IMR-90 (cell line): ENCODE measurements around the gene PHLDB1.

ENCODE experiments used
- CEBPB ChIP-seq: IDR thresholded peaks from 2 replicates; pipeline ENCODE4 v1.6.1; 2012; ENCODE audit warnings: low read depth, low read length, improper control_type of control experiment
- POLR2A ChIP-seq: IDR thresholded peaks from 2 replicates; pipeline ENCODE4 v1.6.1; 2012; ENCODE audit warnings: mild to moderate bottlenecking, low read depth, low read length
- TF ChIP-seq, protein P1 (sequence below): conservative IDR thresholded peaks from 2 replicates; pipeline ENCODE4 v1.5.1; 2012; ENCODE audit warnings: mild to moderate bottlenecking, low read depth, low read length, improper control_type of control experiment
- TF ChIP-seq, protein P2 (sequence below): fragments of 150-350 bp; IDR thresholded peaks from 2 replicates; pipeline ENCODE4 v1.6.1; 2016; ENCODE audit warnings: low read depth, mild to moderate bottlenecking, low read length, moderate library complexity, borderline replicate concordance
- TF ChIP-seq, protein P3 (sequence below): fragments of 150-350 bp; IDR thresholded peaks from 2 replicates; pipeline ENCODE4 v1.6.1; 2017; ENCODE audit warnings: mild to moderate bottlenecking, antibody characterized with exemption, low read length, low read depth

DNA sequence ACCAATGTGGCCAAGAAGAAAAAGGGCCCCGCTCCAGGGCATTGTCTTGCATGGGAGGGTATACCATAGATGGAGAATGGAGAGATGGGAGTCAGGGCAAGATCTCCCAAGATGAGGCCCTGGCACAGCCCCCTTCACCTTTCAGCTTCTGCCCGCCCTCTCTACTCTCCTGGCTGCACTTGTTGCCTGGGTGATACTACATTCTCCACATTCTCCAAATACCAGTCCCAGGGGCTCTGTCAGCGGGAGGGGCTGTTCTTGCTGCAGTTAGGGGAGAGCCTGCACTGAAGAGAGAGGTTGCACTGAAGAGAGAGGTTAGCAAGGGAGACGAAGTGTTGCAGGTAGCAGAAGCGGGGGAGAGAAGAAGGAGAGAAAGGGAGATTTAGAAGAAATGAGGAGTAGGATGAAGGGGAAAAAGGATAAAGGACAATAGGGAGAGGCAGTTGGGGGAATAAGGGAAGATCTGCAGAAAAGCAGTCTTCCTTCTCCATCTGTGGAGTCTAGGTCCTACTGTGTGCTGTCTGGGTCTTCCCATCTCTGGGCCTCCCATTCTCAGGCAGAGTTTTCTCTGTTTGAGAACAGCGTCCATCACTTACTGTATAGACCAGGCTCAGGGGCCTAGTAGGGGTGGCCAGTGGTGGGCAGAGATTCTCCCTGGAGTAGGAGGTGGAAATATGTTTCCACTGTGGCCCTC is 8.0 kb downstream of the PHLDB1 start:
- TF ChIP-seq, protein P1, sequence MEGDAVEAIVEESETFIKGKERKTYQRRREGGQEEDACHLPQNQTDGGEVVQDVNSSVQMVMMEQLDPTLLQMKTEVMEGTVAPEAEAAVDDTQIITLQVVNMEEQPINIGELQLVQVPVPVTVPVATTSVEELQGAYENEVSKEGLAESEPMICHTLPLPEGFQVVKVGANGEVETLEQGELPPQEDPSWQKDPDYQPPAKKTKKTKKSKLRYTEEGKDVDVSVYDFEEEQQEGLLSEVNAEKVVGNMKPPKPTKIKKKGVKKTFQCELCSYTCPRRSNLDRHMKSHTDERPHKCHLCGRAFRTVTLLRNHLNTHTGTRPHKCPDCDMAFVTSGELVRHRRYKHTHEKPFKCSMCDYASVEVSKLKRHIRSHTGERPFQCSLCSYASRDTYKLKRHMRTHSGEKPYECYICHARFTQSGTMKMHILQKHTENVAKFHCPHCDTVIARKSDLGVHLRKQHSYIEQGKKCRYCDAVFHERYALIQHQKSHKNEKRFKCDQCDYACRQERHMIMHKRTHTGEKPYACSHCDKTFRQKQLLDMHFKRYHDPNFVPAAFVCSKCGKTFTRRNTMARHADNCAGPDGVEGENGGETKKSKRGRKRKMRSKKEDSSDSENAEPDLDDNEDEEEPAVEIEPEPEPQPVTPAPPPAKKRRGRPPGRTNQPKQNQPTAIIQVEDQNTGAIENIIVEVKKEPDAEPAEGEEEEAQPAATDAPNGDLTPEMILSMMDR = no peak
- TF ChIP-seq CEBPB (no peak), POLR2A (no peak)
- TF ChIP-seq, protein P2, sequence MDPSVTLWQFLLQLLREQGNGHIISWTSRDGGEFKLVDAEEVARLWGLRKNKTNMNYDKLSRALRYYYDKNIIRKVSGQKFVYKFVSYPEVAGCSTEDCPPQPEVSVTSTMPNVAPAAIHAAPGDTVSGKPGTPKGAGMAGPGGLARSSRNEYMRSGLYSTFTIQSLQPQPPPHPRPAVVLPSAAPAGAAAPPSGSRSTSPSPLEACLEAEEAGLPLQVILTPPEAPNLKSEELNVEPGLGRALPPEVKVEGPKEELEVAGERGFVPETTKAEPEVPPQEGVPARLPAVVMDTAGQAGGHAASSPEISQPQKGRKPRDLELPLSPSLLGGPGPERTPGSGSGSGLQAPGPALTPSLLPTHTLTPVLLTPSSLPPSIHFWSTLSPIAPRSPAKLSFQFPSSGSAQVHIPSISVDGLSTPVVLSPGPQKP = no peak
- TF ChIP-seq, protein P3, sequence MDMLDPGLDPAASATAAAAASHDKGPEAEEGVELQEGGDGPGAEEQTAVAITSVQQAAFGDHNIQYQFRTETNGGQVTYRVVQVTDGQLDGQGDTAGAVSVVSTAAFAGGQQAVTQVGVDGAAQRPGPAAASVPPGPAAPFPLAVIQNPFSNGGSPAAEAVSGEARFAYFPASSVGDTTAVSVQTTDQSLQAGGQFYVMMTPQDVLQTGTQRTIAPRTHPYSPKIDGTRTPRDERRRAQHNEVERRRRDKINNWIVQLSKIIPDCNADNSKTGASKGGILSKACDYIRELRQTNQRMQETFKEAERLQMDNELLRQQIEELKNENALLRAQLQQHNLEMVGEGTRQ = no peak
